Measurements from ENCODE around the gene MRPL53.

DNA sequence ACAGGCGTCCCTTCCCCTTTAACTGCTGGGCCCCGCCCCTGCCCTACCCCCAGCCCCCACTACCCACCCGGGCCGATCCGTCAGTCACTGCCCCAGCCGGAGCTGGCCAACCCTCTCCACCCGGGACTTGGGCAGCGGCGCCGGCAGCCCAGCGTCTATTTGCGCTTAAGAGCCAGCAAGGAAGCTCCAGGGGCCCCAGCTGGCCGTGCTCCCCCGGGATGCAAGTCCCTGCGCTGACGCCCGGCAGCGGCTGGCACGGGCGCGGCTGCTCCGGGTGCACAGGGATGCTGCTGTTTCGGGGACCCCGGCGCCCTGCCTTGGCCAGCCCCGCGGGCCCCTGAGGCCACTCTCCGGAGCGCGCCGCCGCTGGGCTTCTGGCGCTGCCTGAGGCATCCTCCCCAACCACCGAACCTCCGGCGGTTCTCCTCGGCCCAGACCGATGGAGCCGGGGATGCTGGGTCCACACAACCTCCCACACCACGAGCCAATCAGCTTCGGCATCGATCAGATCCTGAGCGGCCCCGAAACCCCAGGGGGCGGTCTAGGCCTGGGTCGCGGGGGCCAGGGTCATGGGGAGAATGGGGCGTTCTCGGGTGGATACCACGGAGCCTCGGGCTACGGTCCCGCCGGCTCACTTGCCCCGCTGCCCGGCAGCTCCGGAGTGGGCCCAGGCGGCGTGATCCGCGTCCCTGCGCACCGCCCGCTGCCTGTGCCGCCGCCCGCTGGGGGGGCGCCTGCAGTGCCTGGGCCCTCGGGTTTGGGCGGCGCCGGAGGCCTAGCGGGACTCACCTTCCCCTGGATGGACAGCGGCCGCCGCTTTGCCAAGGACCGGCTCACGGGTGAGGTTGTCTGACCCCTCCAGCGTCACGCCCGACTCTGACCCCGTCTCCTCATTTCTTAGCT is 42.1 kb upstream of the MRPL53 start, which contains the start of gene TLX2:
- no peak for TF ChIP-seq ZNF792 (tag by site-specific recombination; IDR thresholded peaks at IDR 0.05)
- no peak for TF ChIP-seq ZNF707 (tag by site-specific recombination; IDR thresholded peaks at IDR 0.05)
- TF ChIP-seq, protein P1, sequence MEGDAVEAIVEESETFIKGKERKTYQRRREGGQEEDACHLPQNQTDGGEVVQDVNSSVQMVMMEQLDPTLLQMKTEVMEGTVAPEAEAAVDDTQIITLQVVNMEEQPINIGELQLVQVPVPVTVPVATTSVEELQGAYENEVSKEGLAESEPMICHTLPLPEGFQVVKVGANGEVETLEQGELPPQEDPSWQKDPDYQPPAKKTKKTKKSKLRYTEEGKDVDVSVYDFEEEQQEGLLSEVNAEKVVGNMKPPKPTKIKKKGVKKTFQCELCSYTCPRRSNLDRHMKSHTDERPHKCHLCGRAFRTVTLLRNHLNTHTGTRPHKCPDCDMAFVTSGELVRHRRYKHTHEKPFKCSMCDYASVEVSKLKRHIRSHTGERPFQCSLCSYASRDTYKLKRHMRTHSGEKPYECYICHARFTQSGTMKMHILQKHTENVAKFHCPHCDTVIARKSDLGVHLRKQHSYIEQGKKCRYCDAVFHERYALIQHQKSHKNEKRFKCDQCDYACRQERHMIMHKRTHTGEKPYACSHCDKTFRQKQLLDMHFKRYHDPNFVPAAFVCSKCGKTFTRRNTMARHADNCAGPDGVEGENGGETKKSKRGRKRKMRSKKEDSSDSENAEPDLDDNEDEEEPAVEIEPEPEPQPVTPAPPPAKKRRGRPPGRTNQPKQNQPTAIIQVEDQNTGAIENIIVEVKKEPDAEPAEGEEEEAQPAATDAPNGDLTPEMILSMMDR (tag by site-specific recombination; IDR thresholded peaks at IDR 0.05), result no peak
- TF ChIP-seq, protein P2, sequence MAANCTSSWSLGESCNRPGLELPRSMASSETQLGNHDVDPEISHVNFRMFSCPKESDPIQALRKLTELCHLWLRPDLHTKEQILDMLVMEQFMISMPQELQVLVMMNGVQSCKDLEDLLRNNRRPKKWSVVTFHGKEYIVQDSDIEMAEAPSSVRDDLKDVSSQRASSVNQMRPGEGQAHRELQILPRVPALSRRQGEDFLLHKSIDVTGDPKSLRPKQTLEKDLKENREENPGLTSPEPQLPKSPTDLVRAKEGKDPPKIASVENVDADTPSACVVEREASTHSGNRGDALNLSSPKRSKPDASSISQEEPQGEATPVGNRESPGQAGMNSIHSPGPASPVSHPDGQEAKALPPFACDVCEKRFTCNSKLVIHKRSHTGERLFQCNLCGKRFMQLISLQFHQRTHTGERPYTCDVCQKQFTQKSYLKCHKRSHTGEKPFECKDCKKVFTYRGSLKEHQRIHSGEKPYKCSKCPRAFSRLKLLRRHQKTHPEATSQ (tag by site-specific recombination; IDR thresholded peaks at IDR 0.05), result no peak
- no peak for TF ChIP-seq ZNF174 (tag by site-specific recombination; IDR thresholded peaks at IDR 0.05)
- no peak for TF ChIP-seq KLF10 (tag by site-specific recombination; IDR thresholded peaks at IDR 0.05)
- TF ChIP-seq ZNF341 (tag by site-specific recombination; IDR thresholded peaks at IDR 0.05; ENCODE audit: low read depth), result no peak
- no peak for TF ChIP-seq ZNF2 (tag by site-specific recombination; IDR thresholded peaks at IDR 0.05)
- TF ChIP-seq KLF7 (tag by site-specific recombination; IDR thresholded peaks at IDR 0.05; ENCODE audit: borderline replicate concordance), result no peak
- no peak for TF ChIP-seq ZBTB8A (tag by site-specific recombination; IDR thresholded peaks at IDR 0.05)
- TF ChIP-seq ZNF658 (tag by site-specific recombination; IDR thresholded peaks at IDR 0.05), result no peak
- no peak for TF ChIP-seq ZNF555 (tag by site-specific recombination; conservative IDR thresholded peaks at IDR 0.05)
- TF ChIP-seq, protein P3, sequence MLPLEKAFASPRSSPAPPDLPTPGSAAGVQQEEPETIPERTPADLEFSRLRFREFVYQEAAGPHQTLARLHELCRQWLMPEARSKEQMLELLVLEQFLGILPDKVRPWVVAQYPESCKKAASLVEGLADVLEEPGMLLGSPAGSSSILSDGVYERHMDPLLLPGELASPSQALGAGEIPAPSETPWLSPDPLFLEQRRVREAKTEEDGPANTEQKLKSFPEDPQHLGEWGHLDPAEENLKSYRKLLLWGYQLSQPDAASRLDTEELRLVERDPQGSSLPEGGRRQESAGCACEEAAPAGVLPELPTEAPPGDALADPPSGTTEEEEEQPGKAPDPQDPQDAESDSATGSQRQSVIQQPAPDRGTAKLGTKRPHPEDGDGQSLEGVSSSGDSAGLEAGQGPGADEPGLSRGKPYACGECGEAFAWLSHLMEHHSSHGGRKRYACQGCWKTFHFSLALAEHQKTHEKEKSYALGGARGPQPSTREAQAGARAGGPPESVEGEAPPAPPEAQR (tag by site-specific recombination; IDR thresholded peaks at IDR 0.05), result no peak

Data from HEK293 (cell line).